GM12801 (cell line): Measurements from ENCODE around the gene INTS3.

Source experiments
- CTCF ChIP-seq: IDR thresholded peaks from one replicate; pipeline ENCODE4 v1.5.1; 2011; ENCODE audit warnings: control low read depth; ENCODE audit not compliant: insufficient read length; ENCODE audit errors: extremely low read depth

The INTS3 gene

GRCh38 chr1:153742411-153743142 is 14.7 kb downstream of the INTS3 start:
- TF ChIP-seq CTCF: no peak

GRCh38 chr1:153745417-153745816 is 17.6 kb downstream of the INTS3 start:
- no peak for TF ChIP-seq CTCF

- TF ChIP-seq CTCF: no peak
Observed at GRCh38 chr1:153746174-153746573, 18.3 kb downstream of the INTS3 start.

GRCh38 chr1:153748903-153749302 is 21.1 kb downstream of the INTS3 start:
- no peak for TF ChIP-seq CTCF

- peak; percentile 93 for TF ChIP-seq CTCF
Observed at GRCh38 chr1:153749408-153750005, 21.7 kb downstream of the INTS3 start.

GRCh38 chr1:153750026-153750995 is 22.5 kb downstream of the INTS3 start:
- TF ChIP-seq CTCF: no peak

- no peak for TF ChIP-seq CTCF
Observed at GRCh38 chr1:153752072-153752471, 24.2 kb downstream of the INTS3 start.
